Measurements from ENCODE around the gene CCDC40. TPM values are rescaled to one million over a fixed set of nuclear protein-coding genes. Genes with fewer than 3 reads are reported as not detected.

CCDC40 gene
- total and polyA plus RNA-seq, 2 of the 13 experiments (the other 11 are each of a cell fraction or from before 2014, with no cell fraction given), result 4.1 to 5.5 TPM

- TF ChIP-seq ZFP41 (CRISPR knock-in tag; IDR thresholded peaks at IDR 0.05; ENCODE audit: borderline replicate concordance), result no peak
- TF ChIP-seq MEF2D (CRISPR knock-in tag; IDR thresholded peaks at IDR 0.05), result 0 out of 2 replicates have a peak, but pooled peaks have one; percentile 10
- TF ChIP-seq ZNF891 (CRISPR knock-in tag; IDR thresholded peaks at IDR 0.05), result no peak
- TF ChIP-seq FOXC1 (CRISPR knock-in tag; IDR thresholded peaks at IDR 0.05; ENCODE audit: borderline replicate concordance), result no peak
- TF ChIP-seq ZNF292 (CRISPR knock-in tag; IDR thresholded peaks at IDR 0.05; ENCODE audit: borderline replicate concordance, low read depth), result peak; percentile 9; the same call in 1 of the 2 replicates
- no peak for TF ChIP-seq RORA (CRISPR knock-in tag; IDR thresholded peaks at IDR 0.05)
- 0 out of 2 replicates have a peak, but pooled peaks have one; percentile 3 for TF ChIP-seq ZBTB7A (CRISPR knock-in tag; IDR thresholded peaks at IDR 0.05)
- TF ChIP-seq MED1 (CRISPR knock-in tag; IDR thresholded peaks at IDR 0.05), result no peak
- peak; percentile 12; the same call in 1 of the 2 replicates for TF ChIP-seq TAF1 (CRISPR knock-in tag; IDR thresholded peaks at IDR 0.05)
- TF ChIP-seq DPF2 (CRISPR knock-in tag; IDR thresholded peaks at IDR 0.05; ENCODE audit: borderline replicate concordance, low read depth), result no peak
- TF ChIP-seq ZNF841 (CRISPR knock-in tag; IDR thresholded peaks at IDR 0.05; ENCODE audit: borderline replicate concordance), result no peak
- no peak for TF ChIP-seq NFYC (CRISPR knock-in tag; IDR thresholded peaks at IDR 0.05)
- no peak for TF ChIP-seq LBX2 (CRISPR knock-in tag; IDR thresholded peaks at IDR 0.05; ENCODE audit: borderline replicate concordance)
- TF ChIP-seq NKX3-1 (CRISPR knock-in tag; IDR thresholded peaks at IDR 0.05), result no peak
- TF ChIP-seq ZNF670 (CRISPR knock-in tag; IDR thresholded peaks at IDR 0.05; ENCODE audit: borderline replicate concordance), result no peak
- TF ChIP-seq ZNF552 (CRISPR knock-in tag; IDR thresholded peaks at IDR 0.05; ENCODE audit: borderline replicate concordance), result no peak
- TF ChIP-seq CCDC6 (CRISPR knock-in tag; IDR thresholded peaks at IDR 0.05), result no peak
- TF ChIP-seq TAF15 (IDR thresholded peaks at IDR 0.05; ENCODE audit: low read depth, low read length, poor library complexity, severe bottlenecking), result no peak
- TF ChIP-seq ZBTB37 (CRISPR knock-in tag; IDR thresholded peaks at IDR 0.05), result no peak
- no peak for TF ChIP-seq NFIC (IDR thresholded peaks at IDR 0.05; ENCODE audit: low read length)
- no peak for TF ChIP-seq ZNF414 (CRISPR knock-in tag; IDR thresholded peaks at IDR 0.05)
- TF ChIP-seq FOXO4 (CRISPR knock-in tag; conservative IDR thresholded peaks at IDR 0.05), result no peak
- no peak for TF ChIP-seq TIGD3 (CRISPR knock-in tag; IDR thresholded peaks at IDR 0.05; ENCODE audit: borderline replicate concordance)
- TF ChIP-seq PHF8 (CRISPR knock-in tag; IDR thresholded peaks at IDR 0.05), result peak; percentile 1; the same call in 1 of the 2 replicates
- no peak for TF ChIP-seq REL (CRISPR knock-in tag; conservative IDR thresholded peaks at IDR 0.05)
- TF ChIP-seq ZNF598 (CRISPR knock-in tag; IDR thresholded peaks at IDR 0.05; ENCODE audit: borderline replicate concordance), result peak; percentile 5; the same call in 1 of the 2 replicates
- TF ChIP-seq MTA1 (CRISPR knock-in tag; IDR thresholded peaks at IDR 0.05; ENCODE audit: borderline replicate concordance), result 0 out of 2 replicates have a peak, but pooled peaks have one; percentile 21
Measured at GRCh38 chr17:80006339-80006720, 30.1 kb upstream of the CCDC40 start (continued).
